GM19372 (cell line): ENCODE data around the gene GLYATL2.

Source experiments
- ATAC-seq: cut with Tn5 transposase; IDR thresholded peaks from one replicate; pipeline ENCODE4 v1.9.1; 2021; ENCODE audit warnings: mild to moderate bottlenecking, low read depth, moderate library complexity; ENCODE audit not compliant: unreplicated experiment

GLYATL2 gene

GRCh38 chr11:58844361-58845005 lies at the start of gene GLYATL2:
TSS of gene GLYATL2 (minus strand) at chr11:58844704. CDS start at chr11:58839612, 5,092 bp downstream.
- ATAC-seq: no peak

DNA sequence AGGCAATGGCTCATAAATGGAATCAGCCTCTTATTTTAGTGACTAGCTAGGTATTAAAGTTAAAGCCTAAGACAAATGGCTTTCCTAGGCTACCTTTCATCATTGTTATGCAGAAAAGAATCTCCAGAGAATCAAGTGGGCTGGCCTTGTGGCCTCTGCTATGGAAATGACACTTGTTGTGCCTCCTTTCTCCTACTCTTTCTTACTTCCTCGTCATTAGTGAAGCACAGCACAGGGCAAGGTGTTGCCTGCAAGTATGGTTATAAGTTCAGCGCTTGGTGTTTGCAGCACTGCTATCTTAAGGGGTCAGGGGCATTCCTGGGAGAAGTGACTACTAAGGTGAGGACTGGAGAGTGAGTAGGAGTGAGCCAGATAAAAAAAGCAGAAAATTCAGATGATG lies 49.4 kb upstream of the GLYATL2 start:
- ATAC-seq: no peak

DNA sequence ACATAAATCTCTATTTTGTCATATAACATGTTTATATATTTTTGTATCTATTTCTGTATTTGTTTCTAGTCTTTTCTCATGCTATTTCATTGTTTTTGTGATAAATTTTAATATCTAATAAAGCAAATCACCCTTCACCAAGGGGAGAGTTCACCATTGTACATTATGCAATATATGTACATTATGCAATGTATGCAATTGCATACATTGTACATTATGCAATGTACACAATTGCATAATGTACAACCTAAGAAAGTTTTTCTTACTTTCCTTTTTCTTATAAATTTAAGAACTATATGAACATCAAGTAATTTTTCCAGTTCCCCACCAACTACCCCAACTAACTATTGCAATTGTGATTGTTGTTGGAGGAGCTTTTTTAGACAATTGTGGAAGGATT lies 44.1 kb upstream of the GLYATL2 start:
- ATAC-seq: no peak

DNA sequence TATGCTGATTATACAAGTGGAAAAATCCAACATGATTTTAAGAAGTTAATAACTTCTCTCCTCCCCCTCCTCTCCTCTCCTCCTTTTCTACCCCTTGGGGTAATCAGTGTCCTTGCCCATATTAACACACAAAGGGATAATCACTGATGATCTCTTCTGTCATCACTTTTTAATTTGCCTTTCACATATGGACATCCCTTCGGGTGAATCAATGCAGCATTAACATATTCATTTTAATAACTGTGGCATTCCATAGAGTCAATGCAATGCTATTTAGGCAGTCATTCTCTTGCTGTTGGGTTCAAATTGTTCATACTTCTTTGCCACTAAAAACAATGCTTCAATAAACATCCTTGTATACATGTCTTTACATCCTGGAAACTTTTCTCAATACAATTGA lies 42.9 kb upstream of the GLYATL2 start:
- no peak for ATAC-seq

- no peak for ATAC-seq
Observed at GRCh38 chr11:58880625-58881024, 36.1 kb upstream of the GLYATL2 start.

DNA sequence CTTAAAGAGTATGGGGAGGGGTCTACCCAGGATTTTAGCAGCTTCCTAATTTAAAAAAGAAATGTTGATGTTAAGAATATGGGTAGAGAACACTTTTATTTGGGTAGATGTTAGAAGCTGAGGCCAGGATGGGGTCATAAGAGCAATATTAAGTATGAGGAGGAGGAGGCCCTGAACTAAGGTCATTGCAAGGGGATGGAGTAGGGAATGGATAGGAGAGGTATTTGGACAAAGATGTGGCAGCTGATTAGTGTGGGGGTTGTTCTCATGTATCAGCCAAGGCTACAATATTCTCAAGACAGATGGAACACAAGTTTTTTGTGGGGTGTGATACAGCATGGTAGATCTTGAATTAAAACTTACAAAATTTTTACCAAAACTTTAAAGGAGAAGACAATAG lies 35.7 kb upstream of the GLYATL2 start:
- ATAC-seq: no peak

- ATAC-seq: no peak
Observed at GRCh38 chr11:58867556-58867955, 23.1 kb upstream of the GLYATL2 start.

GRCh38 chr11:58866788-58867187 lies 22.3 kb upstream of the GLYATL2 start:
- ATAC-seq: no peak

DNA sequence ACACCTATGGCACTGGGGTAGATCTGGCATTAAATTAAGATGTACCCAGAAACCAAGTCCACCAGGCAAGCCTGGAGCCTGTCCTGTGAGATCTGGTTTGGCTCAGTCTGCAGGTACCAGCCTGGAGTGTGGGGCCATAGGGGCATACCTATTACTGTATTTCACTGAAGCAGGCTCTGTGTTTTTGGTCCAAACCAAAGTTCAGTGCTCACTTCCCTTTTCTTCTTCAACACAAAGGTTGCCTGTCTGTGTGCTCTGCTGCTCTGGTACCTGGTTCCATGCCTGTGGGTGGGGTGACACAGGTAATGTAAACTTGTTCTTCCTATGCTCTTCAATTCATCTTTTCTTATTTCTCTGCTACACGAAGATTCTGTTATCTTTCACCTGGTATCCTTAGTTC lies 19.8 kb upstream of the GLYATL2 start:
- no peak for ATAC-seq

DNA sequence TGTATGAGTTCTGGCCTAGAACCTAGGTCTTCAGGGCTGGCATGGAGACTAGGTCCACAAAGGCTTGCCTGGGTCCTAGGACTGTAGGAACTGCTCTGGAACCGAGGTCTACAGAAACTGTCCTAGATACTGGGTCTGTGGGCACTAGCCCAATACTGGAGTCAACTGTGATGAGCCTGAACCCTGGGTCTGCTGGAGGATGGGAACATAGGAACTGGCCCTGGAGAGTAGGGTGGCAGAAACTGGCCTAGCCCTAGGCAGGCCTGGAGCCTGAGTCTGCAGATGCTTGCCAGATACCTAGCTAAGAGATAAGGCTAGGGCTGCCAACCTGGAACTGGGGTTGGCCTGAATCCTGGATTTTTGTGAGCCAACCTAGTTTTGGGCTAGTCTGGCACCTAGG lies 19.2 kb upstream of the GLYATL2 start:
- ATAC-seq: no peak

DNA sequence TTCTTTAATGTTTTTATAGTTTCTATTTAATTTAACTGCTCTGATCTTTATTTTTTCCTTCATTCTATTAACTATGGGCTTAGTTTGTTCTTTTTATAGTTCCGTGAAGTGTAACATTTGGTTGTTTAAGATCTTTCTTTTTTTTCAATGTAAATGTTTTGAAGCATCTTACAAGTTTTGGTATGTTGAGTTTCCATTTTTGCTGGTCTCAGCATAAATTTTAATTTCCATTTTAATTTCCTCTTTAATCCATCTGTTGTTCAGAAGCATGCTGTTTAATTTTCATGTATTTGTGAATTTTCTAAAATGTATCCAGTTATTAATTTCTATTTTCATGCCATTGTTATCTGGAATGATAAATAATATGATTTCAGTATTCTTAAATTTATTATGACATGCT lies 17.0 kb upstream of the GLYATL2 start:
- ATAC-seq: no peak

GRCh38 chr11:58856806-58857205 lies 12.3 kb upstream of the GLYATL2 start:
- no peak for ATAC-seq

DNA sequence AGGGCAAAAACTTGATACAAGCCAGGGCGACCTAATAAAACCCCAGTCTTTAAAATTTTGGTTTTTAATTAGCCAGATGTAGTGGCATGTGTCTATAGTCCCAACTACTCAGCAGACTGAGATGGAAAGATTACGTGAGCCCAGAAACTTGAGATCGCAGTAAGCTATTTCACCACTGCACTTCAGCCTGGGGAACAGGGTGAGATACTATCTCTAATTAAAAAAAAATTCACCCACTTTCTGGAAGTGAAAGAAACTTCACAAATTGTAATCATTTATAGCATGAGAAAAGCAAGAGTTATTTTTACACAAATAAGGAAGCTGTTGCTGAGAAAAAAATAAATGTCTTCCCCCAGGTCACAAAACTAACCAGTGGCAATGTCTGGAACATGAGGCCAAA lies 882 bp upstream of the GLYATL2 start:
- ATAC-seq: no peak

DNA sequence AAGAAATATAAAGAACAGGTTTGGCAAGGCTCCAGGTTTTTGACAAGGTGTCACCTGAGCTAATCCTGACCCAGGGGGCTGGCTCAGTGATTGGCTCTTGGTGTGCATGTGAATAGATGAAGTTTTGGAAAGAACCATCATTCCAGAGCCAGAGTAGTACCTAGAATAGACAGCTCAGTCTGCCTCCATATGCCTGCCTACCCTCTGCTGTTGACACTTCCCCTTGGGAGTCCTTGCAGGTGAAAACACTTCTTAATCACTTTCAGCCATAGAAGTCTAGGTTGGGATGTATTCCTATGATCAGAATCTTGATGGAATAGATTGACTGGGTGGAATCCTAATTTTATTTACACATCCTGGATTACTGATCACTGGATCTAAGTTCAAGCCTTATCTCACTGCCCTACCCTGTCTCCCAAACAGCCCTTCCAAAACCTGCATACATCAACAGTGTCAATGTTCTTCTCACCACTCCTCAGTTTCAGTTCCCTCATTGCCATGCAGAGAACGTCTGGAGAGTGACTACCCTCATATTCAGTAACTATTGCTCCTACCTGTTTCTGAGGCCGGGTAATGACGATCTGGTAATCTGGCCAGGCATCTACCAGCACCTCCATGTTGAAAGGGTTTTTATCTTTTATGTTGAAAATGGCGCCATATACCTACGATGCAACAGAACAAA lies 6.7 kb downstream of the GLYATL2 start:
- no peak for ATAC-seq

DNA sequence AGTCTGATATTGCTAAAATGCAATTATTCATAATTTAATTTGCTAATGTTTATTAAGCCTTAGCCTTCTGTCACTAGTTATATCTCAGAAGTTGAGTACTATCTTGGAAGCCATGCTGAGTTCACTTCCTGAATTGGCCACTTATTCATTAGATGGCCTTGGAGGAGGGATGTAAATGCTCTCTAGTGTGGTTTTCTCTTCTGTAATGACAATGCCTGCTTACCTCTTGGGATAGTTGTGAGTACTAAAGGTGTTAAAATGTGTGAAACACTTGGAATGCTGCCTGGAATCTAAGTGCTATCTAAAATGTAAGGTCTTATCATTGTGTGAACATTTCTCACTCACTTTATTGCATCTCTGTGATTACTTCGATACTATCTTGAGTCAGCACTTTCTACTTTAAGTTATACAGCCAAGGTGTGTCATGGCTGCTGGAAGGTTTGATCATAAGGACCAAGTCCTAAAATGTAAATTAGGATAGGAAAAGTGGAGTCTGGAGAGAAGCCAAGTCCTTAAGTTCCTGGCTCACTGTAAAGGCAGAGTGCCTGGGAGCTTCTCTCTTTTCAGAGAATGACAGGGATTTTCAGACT lies 12.4 kb downstream of the GLYATL2 start:
- ATAC-seq: no peak

- ATAC-seq: no peak
Observed at GRCh38 chr11:58830673-58831301, 13.7 kb downstream of the GLYATL2 start.

- no peak for ATAC-seq
Observed at GRCh38 chr11:58829786-58830185, 14.7 kb downstream of the GLYATL2 start.

DNA sequence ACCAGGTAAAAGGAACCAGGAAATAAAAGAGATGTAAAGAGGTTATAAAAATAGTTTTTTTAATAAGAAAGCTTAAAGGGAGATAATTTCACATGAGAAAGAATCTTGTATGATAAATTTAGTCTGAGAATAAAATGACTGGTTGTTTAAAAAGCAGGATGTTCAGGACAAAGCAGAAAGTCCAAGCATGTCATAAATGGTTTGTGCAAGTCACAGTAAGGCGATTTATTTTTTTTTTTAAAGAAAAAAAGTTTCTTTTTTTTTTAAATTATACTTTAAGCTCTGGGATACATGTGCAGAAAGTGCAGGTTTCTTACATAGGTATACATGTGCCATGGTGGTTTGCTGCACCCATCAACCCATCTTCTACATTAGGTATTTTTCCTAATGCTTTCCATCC lies 30.8 kb downstream of the GLYATL2 start:
- ATAC-seq: no peak

DNA sequence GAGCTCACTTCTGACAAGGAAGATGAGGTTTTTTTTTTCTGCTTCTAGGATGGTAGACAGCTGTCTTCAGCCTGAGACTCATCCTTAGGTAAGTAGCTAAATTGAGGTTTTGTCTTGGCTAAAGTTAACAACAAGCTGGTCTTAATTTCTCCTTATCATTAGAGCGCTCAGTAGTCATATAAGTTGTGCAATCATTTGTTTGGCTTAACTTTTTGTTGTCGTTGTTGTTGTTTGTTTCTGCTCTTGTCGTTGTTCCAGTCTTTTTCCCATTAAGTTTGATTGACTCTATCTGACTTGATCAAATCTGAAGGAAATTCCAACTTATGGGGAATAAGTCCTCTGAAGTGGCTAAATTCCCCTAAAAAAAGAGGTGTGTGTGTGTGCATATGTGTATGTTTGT lies 33.0 kb downstream of the GLYATL2 start:
- no peak for ATAC-seq

GRCh38 chr11:58807343-58807742 lies 37.2 kb downstream of the GLYATL2 start:
- no peak for ATAC-seq

DNA sequence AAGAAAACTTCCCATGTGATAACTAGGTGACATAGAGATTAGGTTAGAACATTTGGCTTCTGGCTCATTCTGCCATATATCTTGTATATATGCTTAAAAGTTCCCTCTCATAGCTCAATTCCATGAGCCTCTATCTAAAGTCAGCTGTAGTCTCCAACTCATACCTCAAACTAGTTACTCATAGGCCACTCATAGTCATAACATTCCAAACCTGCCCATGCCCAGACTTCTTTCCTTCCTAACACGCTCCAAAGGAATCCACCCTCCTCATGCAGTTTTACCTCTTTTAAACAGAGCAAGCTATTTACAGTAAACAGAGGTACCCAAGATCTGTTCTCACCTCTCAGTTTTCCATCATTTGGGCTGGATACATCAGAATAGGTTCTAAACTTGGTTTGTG lies 39.4 kb downstream of the GLYATL2 start:
- ATAC-seq: no peak
